AG20443 (cell line): ENCODE results near the gene SPAG4.
A peak's percentile ranks its signal among the peaks of the same experiment; 100 is the strongest.

ENCODE experiments used
- DNase-seq: peaks from one replicate; pipeline ENCODE4 v3.0.0; 2012; ENCODE audit warnings: low spot score, mixed read lengths

The SPAG4 gene

DNA sequence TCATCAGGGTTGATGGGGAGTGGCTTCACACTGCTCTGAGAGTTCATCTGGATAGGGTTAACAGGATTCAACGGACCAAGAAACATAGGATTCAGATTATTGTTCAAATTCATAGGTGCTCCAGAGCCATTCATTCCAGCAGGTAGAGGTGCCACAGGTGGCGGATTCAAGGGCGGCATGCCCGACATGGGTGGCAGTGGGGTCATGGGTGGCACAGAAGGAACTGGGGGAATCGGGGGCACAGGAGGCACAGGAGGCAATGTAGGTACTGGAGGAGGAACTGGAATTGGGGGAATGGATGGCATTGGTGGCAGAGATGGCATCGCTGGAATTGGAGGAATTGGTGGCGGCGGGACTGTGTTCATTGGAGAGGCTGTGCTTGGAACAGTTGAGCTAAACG lies 38.8 kb downstream of the SPAG4 start:
- DNase-seq: no peak

DNA sequence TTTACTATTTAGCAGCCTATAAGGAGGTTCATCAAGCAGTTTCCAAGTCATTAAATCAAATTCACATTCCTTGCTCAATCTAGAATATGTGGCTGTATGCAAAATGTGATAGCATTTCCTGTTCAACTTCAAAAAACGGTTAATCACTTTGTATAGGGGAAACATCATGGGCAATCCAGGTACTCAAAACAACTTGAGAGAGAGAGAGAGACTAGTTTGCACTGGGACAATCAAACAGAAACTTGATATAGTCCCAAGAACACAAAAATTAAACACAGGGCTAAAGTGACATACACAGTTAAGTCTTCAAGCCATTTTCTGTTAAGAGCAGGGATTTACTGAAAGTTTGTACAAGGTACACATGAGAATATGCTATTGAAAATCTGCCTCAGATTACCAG lies 41.6 kb downstream of the SPAG4 start:
- no peak for DNase-seq

DNA sequence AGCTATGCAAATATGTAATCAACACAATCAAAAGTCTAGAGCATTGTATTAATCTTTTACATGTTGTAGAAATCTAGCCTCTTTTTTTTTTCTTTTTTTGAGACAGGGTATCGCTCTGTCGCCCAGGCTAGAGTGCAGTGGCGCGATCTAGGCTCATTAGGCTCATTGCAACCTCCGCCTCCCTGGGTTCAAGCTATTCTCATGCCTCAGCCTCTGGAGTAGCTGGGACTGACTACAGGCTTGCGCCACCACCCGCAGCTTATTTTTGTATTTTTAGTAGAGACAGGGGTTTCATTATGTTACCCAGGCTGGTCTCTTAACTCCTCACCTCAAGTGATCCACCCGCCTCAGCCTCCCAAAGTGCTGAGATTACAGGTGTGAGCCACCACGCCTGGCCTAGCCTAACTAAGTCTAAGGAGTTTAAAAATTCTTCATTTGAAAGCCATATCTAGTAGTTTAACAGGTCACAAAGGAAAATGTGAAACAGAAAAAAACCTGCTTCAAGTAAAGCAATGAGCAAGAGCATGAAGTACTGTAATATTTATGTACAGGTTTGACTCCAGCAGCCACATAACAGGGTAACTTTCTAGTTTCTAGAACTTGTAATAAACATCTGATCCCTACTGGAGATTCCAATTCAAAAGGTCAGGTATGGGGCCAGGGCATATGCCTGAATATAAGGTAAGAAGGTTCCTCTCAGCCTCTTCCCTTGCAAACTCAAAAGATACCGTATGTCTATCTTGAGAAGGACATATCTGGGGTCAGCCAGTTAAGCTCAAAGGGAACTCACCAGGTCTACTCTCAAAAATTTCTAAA lies 44.7 kb downstream of the SPAG4 start:
- no peak for DNase-seq

DNA sequence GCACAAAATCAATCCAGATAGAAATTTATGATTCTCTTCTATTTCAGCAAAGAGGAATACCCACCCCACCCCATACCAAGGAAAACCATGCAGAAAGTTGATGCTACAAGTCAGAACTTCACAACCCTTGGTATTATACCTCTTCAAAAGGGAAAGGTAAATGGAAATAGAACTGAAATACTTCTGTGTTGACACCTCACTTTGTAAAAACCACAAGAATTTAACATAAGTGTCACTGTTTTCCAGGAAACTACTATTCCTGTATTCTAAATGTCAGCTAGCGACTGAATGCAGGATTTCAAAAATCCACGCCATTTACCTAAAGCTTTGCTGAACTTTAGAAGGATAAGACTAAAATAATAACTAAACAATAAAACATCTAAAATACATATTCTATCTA lies 45.4 kb downstream of the SPAG4 start:
- DNase-seq: no peak

DNA sequence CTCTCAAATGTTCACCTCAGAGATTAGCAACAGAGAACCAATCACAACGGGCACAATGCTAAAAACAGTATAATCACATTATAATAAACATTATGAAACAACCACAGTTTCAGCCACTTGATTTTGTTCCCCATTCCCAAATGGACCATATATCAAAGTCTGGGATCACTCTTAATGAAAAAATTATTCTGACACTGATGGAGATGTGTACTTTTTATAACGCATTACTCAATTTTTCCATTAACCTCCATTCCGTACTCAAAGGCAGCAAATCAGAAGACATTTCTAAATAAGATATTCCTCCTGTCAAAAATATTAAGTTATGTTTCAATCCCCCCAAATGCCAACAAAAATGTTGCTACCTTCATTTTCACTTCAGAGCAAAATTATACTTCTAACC lies 46.3 kb downstream of the SPAG4 start:
- DNase-seq: no peak

DNA sequence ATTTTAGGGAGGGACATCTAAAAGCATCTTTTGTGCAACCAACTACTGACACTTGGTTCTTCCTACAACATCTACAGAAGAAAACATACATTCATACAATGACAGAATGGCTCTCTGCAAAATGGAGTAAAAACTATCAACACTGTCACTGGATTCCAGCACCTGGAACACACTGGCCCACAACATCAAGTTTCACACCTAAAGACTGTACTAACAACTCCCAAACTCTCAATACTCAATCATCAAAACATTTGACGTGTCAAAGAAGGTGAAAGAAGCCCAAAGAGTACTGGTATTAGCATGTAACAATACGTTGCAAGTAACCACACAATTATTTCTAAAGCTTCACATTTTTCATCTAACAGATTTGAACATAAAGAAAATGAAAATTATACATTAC lies 46.9 kb downstream of the SPAG4 start:
- no peak for DNase-seq

DNA sequence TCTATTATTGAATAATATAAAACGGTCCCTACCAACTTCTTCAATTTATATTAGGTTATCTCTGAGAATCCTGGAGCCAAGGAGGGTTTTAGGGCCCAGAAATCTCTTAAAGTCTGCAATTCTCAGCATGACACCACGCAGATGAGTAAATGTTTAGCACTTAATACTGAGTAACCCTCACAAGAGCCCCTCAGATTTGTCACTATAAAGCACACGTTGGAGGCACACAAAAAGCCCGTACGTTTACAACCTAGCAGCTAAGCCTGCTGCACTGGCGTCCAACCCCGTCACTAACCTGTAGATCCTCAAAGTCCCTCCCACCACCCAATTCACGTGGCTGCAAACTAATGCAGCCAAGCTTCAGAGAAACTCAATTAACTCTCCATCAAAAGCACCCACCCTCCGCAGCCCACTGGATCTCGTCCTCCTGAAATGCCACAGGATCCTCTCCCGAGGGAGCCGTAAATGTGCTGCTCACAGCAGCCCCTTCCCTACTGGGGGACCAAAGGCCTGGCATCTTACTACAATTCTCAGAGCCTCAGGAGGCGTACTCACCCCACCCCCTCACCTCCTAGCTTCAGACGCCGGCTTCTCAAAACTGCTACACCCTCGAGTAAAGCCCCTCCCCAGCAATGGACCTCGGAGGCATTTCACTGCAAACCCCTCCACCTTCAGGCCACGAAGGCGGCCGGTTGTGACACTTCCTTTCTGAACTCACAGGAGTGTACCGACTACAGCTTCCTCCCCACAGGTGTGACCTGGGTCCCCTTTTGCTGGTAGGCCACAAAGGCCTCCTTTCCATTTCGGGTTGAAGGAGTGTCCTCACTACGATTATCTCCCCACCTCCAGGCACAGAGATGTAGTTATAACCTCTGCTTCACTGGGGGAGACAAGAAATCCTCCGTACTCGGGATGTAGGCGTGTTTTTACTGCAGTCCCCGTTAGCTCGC lies 48.2 kb downstream of the SPAG4 start:
- peak; percentile 29 for DNase-seq

DNA sequence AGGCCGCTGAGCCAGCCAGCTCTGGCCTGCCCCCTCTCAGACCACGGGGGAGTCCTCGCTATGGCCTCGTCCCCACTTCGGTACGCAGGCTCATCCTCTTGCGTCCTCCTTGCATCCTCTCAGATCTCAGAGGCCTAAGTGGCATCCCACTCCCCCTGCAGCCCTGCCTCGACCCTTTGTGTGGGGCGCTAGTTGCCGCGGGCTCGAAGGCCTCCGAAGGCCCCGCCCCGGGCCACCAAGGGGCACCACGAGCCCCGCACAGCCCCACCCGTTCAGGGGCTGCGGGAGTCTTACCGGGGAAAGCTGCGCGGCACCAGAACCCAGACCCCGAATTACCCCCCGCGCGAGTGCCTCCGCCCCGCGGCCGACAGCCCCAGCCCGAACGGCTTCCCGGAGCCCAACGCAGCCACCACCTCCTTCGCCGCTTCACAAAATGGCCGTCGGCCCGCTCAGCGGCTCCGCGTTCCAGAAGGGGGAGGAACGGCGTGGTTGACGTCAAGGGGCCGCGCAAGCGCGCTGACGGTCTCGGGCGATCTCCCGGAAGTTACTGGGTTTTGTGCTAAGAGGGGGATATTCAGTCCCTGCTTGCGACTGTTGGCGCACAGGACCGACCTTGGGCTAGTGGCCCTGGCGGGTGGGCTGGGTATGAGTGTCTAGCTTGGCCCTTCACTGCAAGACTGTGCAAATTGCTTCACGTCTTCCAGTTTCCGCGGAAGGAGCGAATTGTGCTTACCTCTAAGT lies 49.0 kb downstream of the SPAG4 start, which contains the start of the genes CPNE1 and RBM12:
Gene CPNE1, minus strand, starts transcription at position 435 of the 741 bp plus-strand sequence. CDS start 31,977 bp downstream, outside the sequence.
Gene RBM12, minus strand, starts transcription at position 435 of the 741 bp plus-strand sequence. CDS start 9,578 bp downstream, outside the sequence.
- peak; percentile 99 for DNase-seq

DNA sequence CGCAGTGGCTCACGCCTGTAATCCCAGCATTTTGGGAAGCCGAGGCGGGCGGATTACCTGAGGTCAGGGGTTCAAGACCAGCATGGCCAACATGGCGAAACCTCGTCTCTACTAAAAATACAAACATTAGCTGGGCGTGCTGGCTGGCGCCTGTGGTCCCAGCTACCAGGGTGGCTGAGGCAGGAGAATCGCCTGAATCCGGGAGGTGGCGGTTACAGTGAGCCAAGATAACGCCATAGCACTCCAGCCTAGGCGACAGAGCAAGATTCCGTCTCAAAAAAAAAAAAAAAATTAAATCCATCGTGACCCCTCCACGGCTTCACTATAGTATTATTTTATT lies 50.3 kb downstream of the SPAG4 start:
- DNase-seq: no peak

DNA sequence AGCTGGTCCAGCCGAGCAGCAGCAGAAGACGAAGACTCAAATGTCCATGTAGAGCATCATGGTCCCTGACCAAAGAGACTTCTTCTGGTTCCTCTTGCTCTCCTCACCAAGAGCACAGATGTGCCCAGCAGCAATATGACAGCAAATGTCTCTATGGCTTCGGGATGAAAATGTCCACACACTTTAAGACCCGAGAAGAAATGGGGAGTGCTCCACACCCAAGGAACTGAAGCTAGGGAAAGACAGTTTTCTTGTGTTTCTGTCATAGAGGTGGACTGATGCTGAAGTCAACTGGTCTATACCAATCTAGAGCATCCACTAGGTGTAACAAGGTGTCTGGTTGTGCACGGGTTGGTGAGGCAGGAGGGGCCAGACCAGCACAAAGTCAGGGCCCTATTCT lies 53.6 kb downstream of the SPAG4 start:
- DNase-seq: no peak

DNA sequence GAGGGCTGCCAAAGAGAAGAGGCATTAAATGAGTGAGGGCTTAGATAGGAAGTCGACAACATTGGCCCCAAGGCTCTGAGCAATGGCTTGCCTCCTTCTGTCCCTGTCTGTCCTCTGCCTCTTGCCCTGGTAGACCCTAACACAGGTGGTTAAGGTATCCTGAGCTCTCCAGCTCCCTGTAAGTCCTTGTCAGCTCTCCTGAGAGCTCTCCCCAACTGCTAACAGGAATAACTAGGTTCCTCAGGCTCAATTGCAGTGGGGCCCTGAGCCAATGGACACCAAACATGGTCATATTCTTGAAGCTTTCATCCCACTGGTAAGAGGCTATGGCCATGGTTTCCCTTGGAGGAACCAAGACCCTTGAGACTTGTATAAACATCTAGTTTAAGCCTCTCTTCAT lies 54.1 kb downstream of the SPAG4 start:
- no peak for DNase-seq
